Endothelial cell of umbilical vein (primary cell): ENCODE measurements around the gene LCMT1. TPM values are rescaled to one million over a fixed set of nuclear protein-coding genes. Genes with fewer than 3 reads are reported as not detected.

Experiments
- BruUV-seq: library from RNA; stranded (reverse); fragments of 400-500 nt; replicated peaks from 2 replicates; lab custom pipeline; 2021; lab: Mats Ljungman, UMichigan
- CTCF ChIA-PET: fragments of 300-600, 350-600 bp; sonication (Branson Sonifier 250); formaldehyde crosslinking; loops from one replicate; lab custom pipeline; 2021; ENCODE audit warnings: antibody characterized with exemption, inconsistent platforms; lab: Charles Lee
- POLR2A ChIA-PET: fragments of 300-600, 350-600 bp; sonication (Branson Sonifier 250); formaldehyde crosslinking; loops from one replicate; lab custom pipeline; 2021; ENCODE audit warnings: antibody characterized with exemption, inconsistent platforms; lab: Charles Lee
- DNase-seq: peaks from one replicate; pipeline ENCODE4 v3.0.0-alpha.2; 2011; ENCODE audit warnings: low read depth, low spot score
- FAIRE-seq: peaks from 2 replicates; lab custom pipeline; 2011; peaks lifted over from hg19 to GRCh38; lab: Jason Lieb, UNC
- H2AFZ ChIP-seq: 2 replicates; pipeline ENCODE4 v1.6.0; 2012; ENCODE audit warnings: low read depth, low read length, control low read depth, inconsistent platforms
- H3K27ac ChIP-seq: 2 replicates; pipeline ENCODE4 v1.5.1; 2011; ENCODE audit warnings: low read depth, mild to moderate bottlenecking, control low read depth, low read length, moderate library complexity; ENCODE audit not compliant: insufficient read depth
- H3K27me3 ChIP-seq, 2 experiments: 2 replicates each; pipeline versions ENCODE4 v1.6.0 to v1.6.1; 2011; ENCODE audit warnings: low read length in 2 of 2, mixed read lengths in 1 of 2; ENCODE audit not compliant: control insufficient read depth in 2 of 2, insufficient read depth in 2 of 2
- H3K36me3 ChIP-seq, 2 experiments: 2 replicates in 1 of 2; 3 replicates in 1 of 2; pipeline ENCODE4 v1.5.1; 2011; ENCODE audit warnings: low read length in 2 of 2, mild to moderate bottlenecking in 1 of 2, moderate library complexity in 1 of 2; ENCODE audit not compliant: control insufficient read depth in 2 of 2, insufficient read depth in 2 of 2; ENCODE audit errors: extremely low read depth in 1 of 2
- H3K4me1 ChIP-seq: 3 replicates; pipeline ENCODE4 v1.5.1; 2011; ENCODE audit warnings: mild to moderate bottlenecking, low read length; ENCODE audit not compliant: control insufficient read depth, insufficient read depth; ENCODE audit errors: extremely low read depth
- H3K4me2 ChIP-seq: 2 replicates; pipeline ENCODE4 v1.6.1; 2011; ENCODE audit warnings: low read length, control low read depth, mixed read lengths; ENCODE audit not compliant: insufficient read depth
- H3K4me3 ChIP-seq, 3 experiments: fragments of 200-600 bp in 1 of 3; sonication (generic), shearing (Covaris generic) in 1 of 3; replicated peaks in 1 of 3; 2 replicates each; pipeline ENCODE4 v1.5.1; 2011 to 2016; ENCODE audit warnings: control low read depth in 3 of 3, low read length in 3 of 3, mild to moderate bottlenecking in 2 of 3, inconsistent platforms in 1 of 3, low read depth in 1 of 3, moderate library complexity in 1 of 3; ENCODE audit not compliant: insufficient read depth in 1 of 3
- H3K79me2 ChIP-seq: 2 replicates; pipeline ENCODE4 v1.6.0; 2012; ENCODE audit warnings: low read length, inconsistent platforms; ENCODE audit not compliant: control insufficient read depth, insufficient read depth
- H3K9ac ChIP-seq: replicated peaks from 2 replicates; pipeline ENCODE3; 2011; ENCODE audit warnings: low read length, control low read depth; ENCODE audit not compliant: insufficient read depth; ENCODE audit errors: extremely low read depth
- H3K9me1 ChIP-seq: replicated peaks from 3 replicates; pipeline ENCODE4 v1.6.0; 2011; ENCODE audit warnings: mild to moderate bottlenecking, low read length; ENCODE audit not compliant: control insufficient read depth, insufficient read depth; ENCODE audit errors: extremely low read depth
- H3K9me3 ChIP-seq: replicated peaks from 2 replicates; pipeline ENCODE4 v1.5.1; 2012; ENCODE audit warnings: low read length, inconsistent platforms; ENCODE audit not compliant: control insufficient read depth, insufficient read depth
- H4K20me1 ChIP-seq: replicated peaks from 2 replicates; pipeline ENCODE3; 2011; ENCODE audit warnings: mild to moderate bottlenecking, low read length; ENCODE audit not compliant: control insufficient read depth, insufficient read depth; ENCODE audit errors: extremely low read depth
- EZH2 ChIP-seq: IDR thresholded peaks from 2 replicates; pipeline ENCODE4 v1.6.1; 2012; ENCODE audit warnings: borderline replicate concordance, low read depth, mild to moderate bottlenecking, moderate library complexity, low read length, inconsistent platforms; ENCODE audit not compliant: severe bottlenecking
- FOS ChIP-seq: IDR thresholded peaks from 2 replicates; pipeline ENCODE4 v1.6.1; 2011; ENCODE audit warnings: mild to moderate bottlenecking, low read length, moderate library complexity, borderline replicate concordance; ENCODE audit not compliant: insufficient read depth
- GATA2 ChIP-seq: IDR thresholded peaks from 2 replicates; pipeline ENCODE4 v1.7.0; 2011; ENCODE audit warnings: low read depth, mild to moderate bottlenecking, moderate library complexity, mixed read lengths, low read length; ENCODE audit not compliant: insufficient read length, insufficient read depth
- JUN ChIP-seq: IDR thresholded peaks from 2 replicates; pipeline ENCODE4 v1.6.1; 2011; ENCODE audit warnings: borderline replicate concordance, low read depth; ENCODE audit not compliant: insufficient read length, insufficient read depth
- MYC ChIP-seq: IDR thresholded peaks from one replicate; pipeline ENCODE4 v1.6.1; 2011; ENCODE audit warnings: mild to moderate bottlenecking, low read depth, low read length
- POLR2A ChIP-seq: IDR thresholded peaks from 2 replicates; pipeline ENCODE4 v1.6.1; 2012; ENCODE audit warnings: low read depth, mild to moderate bottlenecking, control low read depth, low read length
- POLR2AphosphoS5 ChIP-seq: IDR thresholded peaks from 2 replicates; pipeline ENCODE4 v1.6.1; 2012; ENCODE audit warnings: low read depth, mild to moderate bottlenecking, control low read depth, low read length, moderate library complexity; ENCODE audit not compliant: insufficient read depth
- dilution Hi-C: fragments of 300-500 bp; cut with MboI; formaldehyde crosslinking; loops from one replicate; pipeline ENCODE4 v1.15.0; 2019; ENCODE audit warnings: low sequenced_read_pairs; ENCODE audit not compliant: extremely low pct_ligation_motif_present
- intact Hi-C: fragments of 100-400 bp; cut with micrococcal nuclease; formaldehyde crosslinking; loops from one replicate; pipeline ENCODE4 v1.10.0; 2022
- polyA plus RNA-seq, 4 experiments: library from polyadenylated mRNA; depleted of rRNA in 3 of 4; stranded (reverse) in 3 of 4; unstranded in 1 of 4; fragments of >200 nt; gene quantifications; 2 replicates each; pipeline versions ENCODE4 v1.2.1 to v1.2.3, GENCODE V29; 2011 to 2012; ENCODE audit warnings: missing spikeins in 1 of 4
- total RNA-seq: library from RNA; stranded (reverse); gene quantifications from 2 replicates; pipeline ENCODE4 v1.2.3, GENCODE V29; 2021
- TF ChIP-seq, protein P1 (sequence below): IDR thresholded peaks from 2 replicates; pipeline ENCODE4 v1.6.1; 2011; ENCODE audit not compliant: insufficient read depth, insufficient read length
- TF ChIP-seq, protein P2 (sequence below), 2 donors: IDR thresholded peaks; 1 replicate in 1 of 2; 2 replicates in 1 of 2; pipeline ENCODE4 v1.5.1; 2011; ENCODE audit warnings: low read length in 2 of 2, mild to moderate bottlenecking in 2 of 2, moderate library complexity in 2 of 2, control low read depth in 1 of 2, inconsistent platforms in 1 of 2, low read depth in 1 of 2; ENCODE audit not compliant: insufficient read depth in 1 of 2; ENCODE audit errors: extremely low read depth in 1 of 2

The LCMT1 gene
- total and polyA plus RNA-seq, 2 donors (not counting 3 experiments of a cell fraction or from before 2014, with no cell fraction given), result 23.5 to 36.2 TPM

- Histone ChIP-seq H3K9ac (no peak overlapping the region), H3K27ac (no peak overlapping the region), H3K27me3 (peaks cover 15 to 16% of the 10 kb centered on the region in 2 experiments), H3K9me3 (no peaks in the 10 kb centered on the region), H4K20me1 (no peaks in the 10 kb centered on the region), H3K9me1 (no peaks in the 10 kb centered on the region), H3K4me1 (no peaks in the 10 kb centered on the region), H3K36me3 (no peaks in the 10 kb centered on the region), H3K4me3 (no peak overlapping the region), H3K79me2 (no peaks in the 10 kb centered on the region), H3K4me2 (no peak overlapping the region), H2AFZ (no peak overlapping the region)
- no TSS peak for BruUV-seq
- CTCF ChIA-PET, result no interaction called here
- FAIRE-seq (no peak), DNase-seq (no peak)
- dilution Hi-C loops (no loop called here), intact Hi-C loops (no loop called here)
- TF ChIP-seq EZH2, result no peak
- TF ChIP-seq POLR2AphosphoS5, result no peak
- TF ChIP-seq, protein P1, sequence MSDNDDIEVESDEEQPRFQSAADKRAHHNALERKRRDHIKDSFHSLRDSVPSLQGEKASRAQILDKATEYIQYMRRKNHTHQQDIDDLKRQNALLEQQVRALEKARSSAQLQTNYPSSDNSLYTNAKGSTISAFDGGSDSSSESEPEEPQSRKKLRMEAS, result no peak
- no peak for TF ChIP-seq MYC
- no peak for TF ChIP-seq GATA2
- no peak for TF ChIP-seq FOS
- TF ChIP-seq, protein P2, sequence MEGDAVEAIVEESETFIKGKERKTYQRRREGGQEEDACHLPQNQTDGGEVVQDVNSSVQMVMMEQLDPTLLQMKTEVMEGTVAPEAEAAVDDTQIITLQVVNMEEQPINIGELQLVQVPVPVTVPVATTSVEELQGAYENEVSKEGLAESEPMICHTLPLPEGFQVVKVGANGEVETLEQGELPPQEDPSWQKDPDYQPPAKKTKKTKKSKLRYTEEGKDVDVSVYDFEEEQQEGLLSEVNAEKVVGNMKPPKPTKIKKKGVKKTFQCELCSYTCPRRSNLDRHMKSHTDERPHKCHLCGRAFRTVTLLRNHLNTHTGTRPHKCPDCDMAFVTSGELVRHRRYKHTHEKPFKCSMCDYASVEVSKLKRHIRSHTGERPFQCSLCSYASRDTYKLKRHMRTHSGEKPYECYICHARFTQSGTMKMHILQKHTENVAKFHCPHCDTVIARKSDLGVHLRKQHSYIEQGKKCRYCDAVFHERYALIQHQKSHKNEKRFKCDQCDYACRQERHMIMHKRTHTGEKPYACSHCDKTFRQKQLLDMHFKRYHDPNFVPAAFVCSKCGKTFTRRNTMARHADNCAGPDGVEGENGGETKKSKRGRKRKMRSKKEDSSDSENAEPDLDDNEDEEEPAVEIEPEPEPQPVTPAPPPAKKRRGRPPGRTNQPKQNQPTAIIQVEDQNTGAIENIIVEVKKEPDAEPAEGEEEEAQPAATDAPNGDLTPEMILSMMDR (IDR thresholded peaks at IDR 0.05; ENCODE audit: extremely low read depth in 1 of 2, insufficient read depth in 1 of 2, low read depth in 1 of 2, low read length in 2 of 2), result no peak
- no peak for TF ChIP-seq POLR2A
- TF ChIP-seq JUN, result no peak
- POLR2A ChIA-PET, result no interaction called here
Observed at GRCh38 chr16:25093208-25094061, 18.1 kb upstream of the LCMT1 start.
